ENCODE measurements around the gene PTPN4.

GRCh38 chr2:119846021-119846420 lies 86.3 kb downstream of the PTPN4 start:
- TF ChIP-seq CTCF (conservative IDR thresholded peaks at IDR 0.05 in 1 of 2, IDR thresholded peaks at IDR 0.05 in 1 of 2; ENCODE audit: low read depth in 1 of 2, low read length in 2 of 2): no peak
- no peak for TF ChIP-seq EZH2 (IDR thresholded peaks at IDR 0.05; ENCODE audit: low read length, missing control alignments)
